H1 (cell line): ENCODE results near the gene FSTL4. TPM values are rescaled to one million over a fixed set of nuclear protein-coding genes. Genes with fewer than 3 reads are reported as not detected.

Experiments used
- CTCF ChIA-PET: fragments of 300-600 bp; sonication (Branson Sonifier 250); formaldehyde crosslinking; loops from one replicate; lab custom pipeline; 2021; ENCODE audit not compliant: partially characterized antibody; lab: Charles Lee
- POLR2A ChIA-PET: fragments of 300-600 bp; sonication (Branson Sonifier 250); formaldehyde crosslinking; loops from one replicate; lab custom pipeline; 2021; ENCODE audit warnings: inconsistent platforms; ENCODE audit not compliant: partially characterized antibody; lab: Charles Lee
- DNase-seq, 2 experiments: peaks; one replicate each; pipeline versions ENCODE4 v3.0.0 to v3.0.0-alpha.2; 2010 to 2022; ENCODE audit warnings: low spot score in 2 of 2, low read depth in 1 of 2, mixed read lengths in 1 of 2
- FAIRE-seq: peaks from 2 replicates; lab custom pipeline; 2011; peaks lifted over from hg19 to GRCh38; lab: Jason Lieb, UNC
- H2AFZ ChIP-seq: 2 replicates; pipeline ENCODE4 v1.8.1; 2012; ENCODE audit warnings: low read length, inconsistent platforms
- H2AK5ac ChIP-seq: 2 replicates; pipeline ENCODE4 v1.6.1; 2013; ENCODE audit warnings: low read depth, low read length
- H2BK120ac ChIP-seq: replicated peaks from 2 replicates; pipeline ENCODE3; 2013; ENCODE audit warnings: low read depth, low read length, inconsistent platforms
- H2BK12ac ChIP-seq: 2 replicates; pipeline ENCODE4 v1.6.1; 2013; ENCODE audit warnings: low read depth, low read length
- H2BK15ac ChIP-seq: 2 replicates; pipeline ENCODE4 v1.6.1; 2013; ENCODE audit warnings: low read length
- H2BK20ac ChIP-seq: 2 replicates; pipeline ENCODE4 v1.6.1; 2013; ENCODE audit warnings: low read length
- H2BK5ac ChIP-seq: 2 replicates; pipeline ENCODE4 v1.6.1; 2013; ENCODE audit warnings: low read depth, low read length
- H3K14ac ChIP-seq: 2 replicates; pipeline ENCODE4 v1.6.1; 2013; ENCODE audit warnings: inconsistent platforms; ENCODE audit not compliant: insufficient read length
- H3K18ac ChIP-seq: 2 replicates; pipeline ENCODE4 v1.6.1; 2013; ENCODE audit warnings: low read length; ENCODE audit errors: extremely low read depth
- H3K23ac ChIP-seq: 2 replicates; pipeline ENCODE4 v1.6.1; 2013; ENCODE audit warnings: inconsistent platforms; ENCODE audit not compliant: insufficient read length
- H3K23me2 ChIP-seq: 2 replicates; pipeline ENCODE4 v1.6.1; 2013; ENCODE audit warnings: low read depth, low read length
- H3K27ac ChIP-seq: 2 replicates; pipeline ENCODE4 v1.6.1; 2011; ENCODE audit warnings: low read depth, low read length, inconsistent platforms
- H3K27me3 ChIP-seq, 4 experiments: replicated peaks in 1 of 4; 1 replicate in 1 of 4; 2 replicates in 3 of 4; pipeline versions ENCODE4 v1.6.1 to v1.8.1; 2011 to 2013; ENCODE audit warnings: low read length in 3 of 4, mild to moderate bottlenecking in 3 of 4, inconsistent platforms in 2 of 4, mixed read lengths in 2 of 4, moderate library complexity in 1 of 4; ENCODE audit not compliant: control insufficient read depth in 3 of 4, insufficient read depth in 3 of 4; ENCODE audit errors: extremely low read depth in 1 of 4
- H3K36me3 ChIP-seq, 4 experiments: 2 replicates each; pipeline versions ENCODE4 v1.6.1 to v1.8.1; 2011 to 2013; ENCODE audit warnings: mild to moderate bottlenecking in 4 of 4, low read length in 3 of 4, moderate library complexity in 2 of 4, control low read depth in 1 of 4, inconsistent platforms in 1 of 4; ENCODE audit not compliant: insufficient read depth in 4 of 4, control insufficient read depth in 2 of 4
- H3K4ac ChIP-seq: replicated peaks from 2 replicates; pipeline ENCODE3; 2013; ENCODE audit warnings: low read length, low read depth, mixed read lengths, inconsistent platforms; ENCODE audit not compliant: insufficient read length
- H3K4me1 ChIP-seq, 4 experiments: replicated peaks in 1 of 4; 1 replicate in 1 of 4; 2 replicates in 3 of 4; pipeline versions ENCODE4 v1.6.1 to v1.8.1; 2011 to 2013; ENCODE audit warnings: low read length in 3 of 4, inconsistent platforms in 2 of 4, mixed read lengths in 1 of 4; ENCODE audit not compliant: insufficient read depth in 4 of 4, control insufficient read depth in 3 of 4
- H3K4me2 ChIP-seq, 2 experiments: 2 replicates each; pipeline versions ENCODE4 v1.6.1 to v1.8.1; 2011 to 2013; ENCODE audit warnings: low read depth in 2 of 2, low read length in 2 of 2, control low read depth in 1 of 2, inconsistent platforms in 1 of 2, mild to moderate bottlenecking in 1 of 2; ENCODE audit not compliant: insufficient read depth in 1 of 2
- H3K4me3 ChIP-seq, 4 experiments: fragments of 200-600, 300-600 bp in 1 of 4; sonication (generic), shearing (Covaris generic), sonication (Bioruptor Twin) in 1 of 4; 2 replicates each; pipeline versions ENCODE4 v1.5.1 to v1.8.1; 2011 to 2016; ENCODE audit warnings: low read length in 4 of 4, low read depth in 3 of 4, control low read depth in 2 of 4, inconsistent platforms in 2 of 4, mild to moderate bottlenecking in 2 of 4, mixed read lengths in 1 of 4, moderate library complexity in 1 of 4; ENCODE audit not compliant: insufficient read depth in 2 of 4; ENCODE audit errors: extremely low read depth in 1 of 4
- H3K56ac ChIP-seq: replicated peaks from 2 replicates; pipeline ENCODE3; 2013; ENCODE audit warnings: low read depth, mild to moderate bottlenecking, mixed read lengths, low read length, inconsistent platforms; ENCODE audit not compliant: insufficient read length
- H3K79me1 ChIP-seq: 2 replicates; pipeline ENCODE4 v1.6.1; 2013; ENCODE audit warnings: low read depth, low read length, control low read depth
- H3K79me2 ChIP-seq, 2 experiments: 2 replicates each; pipeline versions ENCODE4 v1.6.1 to v1.8.1; 2012 to 2013; ENCODE audit warnings: low read length in 2 of 2, mild to moderate bottlenecking in 2 of 2, inconsistent platforms in 1 of 2; ENCODE audit not compliant: insufficient read depth in 2 of 2, control insufficient read depth in 1 of 2
- H3K9ac ChIP-seq, 4 experiments: replicated peaks in 1 of 4; 1 replicate in 1 of 4; 2 replicates in 3 of 4; pipeline versions ENCODE4 v1.6.1 to v1.8.1; 2011 to 2013; ENCODE audit warnings: low read depth in 3 of 4, low read length in 3 of 4, control low read depth in 2 of 4, mild to moderate bottlenecking in 2 of 4, moderate library complexity in 2 of 4, inconsistent platforms in 1 of 4; ENCODE audit errors: extremely low read depth in 1 of 4
- H3K9me3 ChIP-seq, 2 experiments: 2 replicates each; pipeline versions ENCODE4 v1.6.1 to v1.8.1; 2012 to 2013; ENCODE audit warnings: mild to moderate bottlenecking in 2 of 2, moderate library complexity in 2 of 2, control low read depth in 1 of 2, inconsistent platforms in 1 of 2, low read depth in 1 of 2, low read length in 1 of 2, mixed read lengths in 1 of 2; ENCODE audit not compliant: insufficient read depth in 2 of 2
- H4K20me1 ChIP-seq, 2 experiments: replicated peaks in 1 of 2; 2 replicates each; pipeline versions ENCODE3 to v1.8.1; 2011 to 2013; ENCODE audit warnings: inconsistent platforms in 2 of 2, low read length in 2 of 2, mild to moderate bottlenecking in 1 of 2; ENCODE audit not compliant: insufficient read depth in 2 of 2, control insufficient read depth in 1 of 2
- H4K5ac ChIP-seq: 2 replicates; pipeline ENCODE4 v1.6.1; 2013; ENCODE audit warnings: low read length, low read depth, mixed read lengths, inconsistent platforms; ENCODE audit not compliant: insufficient read length
- H4K8ac ChIP-seq: 2 replicates; pipeline ENCODE4 v1.8.0; 2013; ENCODE audit warnings: mild to moderate bottlenecking, moderate library complexity, low read length, inconsistent platforms; ENCODE audit not compliant: insufficient read depth; ENCODE audit errors: extremely low read depth
- H4K91ac ChIP-seq: replicated peaks from 2 replicates; pipeline ENCODE3; 2013; ENCODE audit warnings: low read length, mixed read lengths, inconsistent platforms; ENCODE audit not compliant: insufficient read length
- ATF3 ChIP-seq: IDR thresholded peaks from 2 replicates; pipeline ENCODE4 v1.6.1; 2011; ENCODE audit warnings: low read depth, mild to moderate bottlenecking, low read length; ENCODE audit not compliant: insufficient read depth
- BACH1 ChIP-seq: IDR thresholded peaks from 2 replicates; pipeline ENCODE4 v1.6.1; 2012; ENCODE audit warnings: low read length, improper control_type of control experiment
- RNF2 ChIP-seq: fragments of 200-900, 300-1000 bp; sonication (generic); IDR thresholded peaks from 2 replicates; pipeline ENCODE4 v1.7.1; 2016; ENCODE audit warnings: borderline replicate concordance, low read depth, mild to moderate bottlenecking, antibody characterized with exemption, low read length; ENCODE audit not compliant: poor library complexity, severe bottlenecking; ENCODE audit errors: missing control alignments
- SAP30 ChIP-seq: fragments of 300-600 bp; sonication (generic); IDR thresholded peaks from 2 replicates; pipeline ENCODE4 v1.7.1; 2012; ENCODE audit warnings: low read length, moderate library complexity, mild to moderate bottlenecking, inconsistent platforms; ENCODE audit not compliant: insufficient read depth, insufficient replicate concordance
- SP2 ChIP-seq: IDR thresholded peaks from 2 replicates; pipeline ENCODE4 v1.6.1; 2012; ENCODE audit warnings: mild to moderate bottlenecking, low read length, inconsistent platforms
- SRF ChIP-seq: IDR thresholded peaks from 2 replicates; pipeline ENCODE4 v1.6.1; 2011; ENCODE audit warnings: mild to moderate bottlenecking, low read depth, low read length, moderate library complexity
- WGBS, 2 experiments: shearing (Covaris generic) in 1 of 2; methylation state at CpG; one replicate each; pipeline versions ENCODE4 v1.1.6 to v1.1.7; 2013 to 2015; ENCODE audit warnings: low lambda C conversion rate in 2 of 2, mixed read lengths in 2 of 2, inconsistent platforms in 1 of 2, low coverage in 1 of 2, missing lambda C conversion rate in 1 of 2; ENCODE audit not compliant: insufficient replicate concordance in 2 of 2, insufficient coverage in 1 of 2, insufficient read length in 1 of 2; ENCODE audit errors: extremely low coverage in 1 of 2, missing lambda C conversion rate in 1 of 2; 5-methylcytosine and 5-hydroxymethylcytosine counted together
- polyA plus RNA-seq, 7 experiments: library from polyadenylated mRNA; depleted of rRNA in 3 of 7; stranded (reverse) in 5 of 7; unstranded in 2 of 7; fragments of >200 nt in 5 of 7; fragments of 200-250 nt in 2 of 7; gene quantifications; 1 replicate in 5 of 7; 2 replicates in 1 of 7; 4 replicates in 1 of 7; pipeline versions ENCODE4 v1.2.1 to v1.2.3, GENCODE V29; 2011 to 2013; ENCODE audit warnings: missing spikeins in 2 of 7, mixed read lengths in 2 of 7
- total RNA-seq: library from RNA; stranded (reverse); fragmentation: NEBNext Ultra II Directional; extraction: Animal tissue kit (Norgen Biotek cat#: 25700); gene quantifications from 2 replicates; pipeline ENCODE4 v1.2.1, GENCODE V29; 2021

Gene FSTL4
- total and polyA plus RNA-seq, 2 of the 8 experiments (the other 6 are each of a cell fraction or from before 2014, with no cell fraction given), result 3.1 to 4.1 TPM

GRCh38 chr5:133539818-133540217, 72.5 kb downstream of the FSTL4 start:
- ChIA-PET POLR2A (interaction anchor here (1.1 kb wide), 1 partner anchor 10 kb away, joined by 3 read pairs; no protein-coding TSS in a partner anchor), CTCF (interaction anchor here (0.6 to 1.9 kb wide), 2 partner anchors 117 to 945 kb away, joined by 3 to 6 read pairs; no protein-coding TSS in a partner anchor)
- H2BK5ac ChIP-seq, result no peak overlapping the region
- no peak overlapping the region for H3K4me3 ChIP-seq
- no peak overlapping the region for H4K8ac ChIP-seq
- H3K14ac ChIP-seq, result no peak overlapping the region
- H3K23ac ChIP-seq, result no peak overlapping the region
- no peak overlapping the region for H3K18ac ChIP-seq
- no peak overlapping the region for H2BK12ac ChIP-seq
- H3K4me2 ChIP-seq, result no peak overlapping the region
- H4K20me1 ChIP-seq, result no peaks in the 10 kb centered on the region
- H3K56ac ChIP-seq, result no peak overlapping the region
- H3K27ac ChIP-seq, result no peak overlapping the region
- FAIRE-seq (no peak), DNase-seq (no peak)
- H3K23me2 ChIP-seq, result no peaks in the 10 kb centered on the region
- no peak overlapping the region for H2BK120ac ChIP-seq
- H3K4ac ChIP-seq, result no peak overlapping the region
- no peak overlapping the region for H2BK20ac ChIP-seq
- H3K27me3 ChIP-seq, result no peaks in the 10 kb centered on the region
- H2AFZ ChIP-seq, result no peak overlapping the region
- H2AK5ac ChIP-seq, result no peak overlapping the region
- no peaks in the 10 kb centered on the region for H3K9me3 ChIP-seq
- no peaks in the 10 kb centered on the region for H3K79me1 ChIP-seq
- 87% methylated on average over 1 of the region's 1 CpG; no CpG with 5 or more reads in 1 of the 2 experiments for WGBS, 2 experiments
- no peaks in the 10 kb centered on the region for H3K79me2 ChIP-seq
- no peak overlapping the region for H4K91ac ChIP-seq
- H2BK15ac ChIP-seq, result no peak overlapping the region
- H3K36me3 ChIP-seq, result no peaks in the 10 kb centered on the region
- H3K9ac ChIP-seq, result no peak overlapping the region
- H3K4me1 ChIP-seq, result peaks cover 0 to 3% (median 0%) of the 10 kb centered on the region in 4 experiments; a peak in 1 of 7 replicates
- no peak overlapping the region for H4K5ac ChIP-seq
- no peak for TF ChIP-seq SAP30
- TF ChIP-seq RNF2, result no peak
- TF ChIP-seq SP2, result no peak
- no peak for TF ChIP-seq BACH1
- TF ChIP-seq ATF3, result no peak
- TF ChIP-seq SRF, result no peak
